ENCODE measurements around the gene SLC25A36. TPM values are rescaled to one million over a fixed set of nuclear protein-coding genes. Genes with fewer than 3 reads are reported as not detected.
"Not testable (repeated sequence)": the region's sequence is repeated elsewhere in the genome, so short reads cannot be mapped to it uniquely, and the experiment has no call there.

Gene SLC25A36
- total RNA-seq, 6 experiments from 2014 or later = 30.3 to 32.4 (median 30.9) TPM

DNA sequence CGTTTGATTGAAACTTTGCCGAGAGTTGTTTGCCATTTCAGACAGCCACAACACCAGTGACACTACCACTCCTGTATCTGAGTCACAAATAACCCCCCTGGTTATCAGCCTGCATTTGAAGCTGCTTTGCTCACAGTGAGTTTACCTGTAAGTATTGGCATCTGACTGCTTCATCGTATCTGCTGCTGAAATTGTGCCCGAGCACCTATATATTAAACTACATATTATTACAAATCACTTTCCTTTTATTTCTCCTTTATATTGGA lies 70.3 kb downstream of the SLC25A36 start:
- no peak overlapping the region for H3K27ac Mint-ChIP-seq
- H3K36me3 Mint-ChIP-seq (ENCODE audit: low read depth) = no peaks in the 10 kb centered on the region
- TF ChIP-seq CTCF (IDR thresholded peaks at IDR 0.05) = no peak
- no peaks in the 10 kb centered on the region for H3K9me3 Mint-ChIP-seq
- H3K4me3 Mint-ChIP-seq = no peak overlapping the region
- H3K4me1 Mint-ChIP-seq (ENCODE audit: low read depth) = no peaks in the 10 kb centered on the region
- peaks cover 3% of the 10 kb centered on the region for H3K27me3 Mint-ChIP-seq (ENCODE audit: insufficient read depth)
- no peak for DNase-seq

DNA sequence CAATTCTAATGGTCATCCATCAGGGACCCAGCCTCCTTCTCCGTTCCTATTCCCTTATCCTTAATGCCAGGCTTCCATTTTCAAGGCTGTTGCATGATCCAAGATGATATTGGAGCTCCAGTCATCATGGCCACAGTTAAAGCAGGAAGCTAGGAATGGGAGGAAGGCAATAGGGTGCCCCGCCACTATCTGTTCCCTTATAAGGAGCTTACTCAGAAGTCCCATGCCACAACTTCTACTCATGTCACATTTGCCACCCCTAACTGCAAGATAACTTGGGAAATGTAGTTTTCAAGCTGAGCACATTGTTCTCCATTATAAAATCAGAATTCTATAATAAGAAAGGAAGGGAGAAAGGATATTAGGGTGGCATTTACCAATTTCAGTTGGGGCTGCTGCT lies 70.9 kb downstream of the SLC25A36 start:
- H3K4me3 Mint-ChIP-seq = no peak overlapping the region
- no peak for DNase-seq
- H3K4me1 Mint-ChIP-seq (ENCODE audit: low read depth) = no peaks in the 10 kb centered on the region
- H3K27ac Mint-ChIP-seq = no peak overlapping the region
- no peak for TF ChIP-seq CTCF (IDR thresholded peaks at IDR 0.05)
- H3K9me3 Mint-ChIP-seq = peaks cover 4% of the 10 kb centered on the region
- H3K27me3 Mint-ChIP-seq (ENCODE audit: insufficient read depth) = peaks cover 3% of the 10 kb centered on the region
- peaks cover under 1% of the 10 kb centered on the region; the same call in 1 of the 2 replicates for H3K36me3 Mint-ChIP-seq (ENCODE audit: low read depth)

GRCh38 chr3:141015481-141015880 lies 73.8 kb downstream of the SLC25A36 start:
- no peak for TF ChIP-seq CTCF (IDR thresholded peaks at IDR 0.05)
- Mint-ChIP-seq H3K27ac (no peak overlapping the region), H3K36me3 (ENCODE audit: low read depth) (peaks cover 5% of the 10 kb centered on the region; the same call in 1 of the 2 replicates), H3K4me3 (no peak overlapping the region), H3K9me3 (peaks cover 7% of the 10 kb centered on the region), H3K4me1 (ENCODE audit: low read depth) (no peaks in the 10 kb centered on the region), H3K27me3 (ENCODE audit: insufficient read depth) (peaks cover 6% of the 10 kb centered on the region)
- DNase-seq = no peak

GRCh38 chr3:141017366-141018322 lies 76.0 kb downstream of the SLC25A36 start:
- H3K27ac Mint-ChIP-seq; H3K4me1 Mint-ChIP-seq (ENCODE audit: low read depth); DNase-seq; H3K27me3 Mint-ChIP-seq (ENCODE audit: insufficient read depth); H3K9me3 Mint-ChIP-seq; H3K36me3 Mint-ChIP-seq (ENCODE audit: low read depth); H3K4me3 Mint-ChIP-seq: not testable (repeated sequence)

DNA sequence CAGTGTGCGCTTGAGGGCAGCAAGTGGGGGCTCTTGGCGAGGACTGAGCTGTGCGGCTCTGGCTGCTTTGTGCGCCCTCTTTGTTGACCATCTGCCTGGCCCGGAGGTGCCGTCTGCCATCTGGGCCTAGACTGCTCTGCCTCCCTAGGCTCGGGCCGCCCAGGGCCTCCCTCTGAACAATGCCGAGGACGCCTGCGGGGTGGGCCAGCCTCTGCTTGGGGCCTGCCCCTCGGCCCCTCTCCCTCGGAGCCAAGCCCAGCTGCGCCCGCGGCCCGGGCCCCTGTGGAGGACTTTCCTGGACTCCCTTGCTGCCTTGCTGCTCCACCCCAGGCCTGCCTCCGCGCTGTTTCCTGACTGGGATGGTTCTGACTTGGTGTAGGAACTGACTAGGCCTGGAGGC lies 77.6 kb downstream of the SLC25A36 start:
- no peak for DNase-seq
- TF ChIP-seq CTCF (IDR thresholded peaks at IDR 0.05) = no peak
- Mint-ChIP-seq H3K4me3 (no peak overlapping the region), H3K36me3 (ENCODE audit: low read depth) (peaks cover 5% of the 10 kb centered on the region; the same call in 1 of the 2 replicates), H3K4me1 (ENCODE audit: low read depth) (no peaks in the 10 kb centered on the region), H3K27ac (no peak overlapping the region), H3K9me3 (peaks cover 7% of the 10 kb centered on the region), H3K27me3 (ENCODE audit: insufficient read depth) (peaks cover 12% of the 10 kb centered on the region)

GRCh38 chr3:141020143-141020830 lies 78.7 kb downstream of the SLC25A36 start:
- TF ChIP-seq CTCF (IDR thresholded peaks at IDR 0.05) = no peak
- no peak for DNase-seq
- H3K9me3 Mint-ChIP-seq = peaks cover 7% of the 10 kb centered on the region
- no peak overlapping the region for H3K4me3 Mint-ChIP-seq
- no peak overlapping the region for H3K27ac Mint-ChIP-seq
- H3K27me3 Mint-ChIP-seq (ENCODE audit: insufficient read depth) = peaks cover 12% of the 10 kb centered on the region
- H3K36me3 Mint-ChIP-seq (ENCODE audit: low read depth) = peaks cover 5% of the 10 kb centered on the region; the same call in 1 of the 2 replicates
- no peaks in the 10 kb centered on the region for H3K4me1 Mint-ChIP-seq (ENCODE audit: low read depth)

Measured in HFFc6 (cell line).